ENCODE results near the gene MKRN2OS. TPM values are rescaled to one million over a fixed set of nuclear protein-coding genes. Genes with fewer than 3 reads are reported as not detected.

Gene MKRN2OS
- total RNA-seq, 3 donors from 2014 or later: 1.0 to 3.6 TPM; not detected in 1

DNA sequence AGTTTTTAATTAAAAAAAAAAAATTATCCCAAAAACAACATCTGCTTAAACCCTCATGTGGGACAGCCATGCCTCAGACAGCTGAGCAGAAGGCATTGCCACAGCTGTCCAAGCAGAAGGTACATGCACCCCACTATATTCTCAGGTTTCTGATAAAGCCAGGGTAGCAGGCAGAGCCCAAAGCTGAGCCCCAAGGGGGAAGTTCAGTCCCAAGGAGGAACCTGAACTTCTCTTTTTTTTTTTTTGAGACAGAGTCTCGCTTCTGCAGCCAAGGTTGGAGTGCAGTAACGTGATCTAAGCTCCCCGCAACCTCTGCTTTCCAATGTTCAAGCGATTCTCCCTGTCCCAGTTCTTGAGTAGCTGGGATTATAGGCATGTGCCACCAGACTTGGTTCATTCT lies 44.8 kb upstream of the MKRN2OS start:
- Histone ChIP-seq H3K4me1 (no peaks in the 10 kb centered on the region), H3K27ac (no peak overlapping the region), H3K27me3 (no peaks in the 10 kb centered on the region), H3K4me3 (no peak overlapping the region), H3K36me3 (peaks cover 13% of the 10 kb centered on the region), H3K9me3 (no peaks in the 10 kb centered on the region)
- DNase-seq (ENCODE audit: low spot score in 2 of 2): no peak
- intact Hi-C loops (cut with DNase I; ENCODE audit: low total_unique reads): no loop called here
- TF ChIP-seq POLR2A (IDR thresholded peaks at IDR 0.05) (no peak), POLR2AphosphoS5 (IDR thresholded peaks at IDR 0.05) (no peak)
- TF ChIP-seq, protein P1, sequence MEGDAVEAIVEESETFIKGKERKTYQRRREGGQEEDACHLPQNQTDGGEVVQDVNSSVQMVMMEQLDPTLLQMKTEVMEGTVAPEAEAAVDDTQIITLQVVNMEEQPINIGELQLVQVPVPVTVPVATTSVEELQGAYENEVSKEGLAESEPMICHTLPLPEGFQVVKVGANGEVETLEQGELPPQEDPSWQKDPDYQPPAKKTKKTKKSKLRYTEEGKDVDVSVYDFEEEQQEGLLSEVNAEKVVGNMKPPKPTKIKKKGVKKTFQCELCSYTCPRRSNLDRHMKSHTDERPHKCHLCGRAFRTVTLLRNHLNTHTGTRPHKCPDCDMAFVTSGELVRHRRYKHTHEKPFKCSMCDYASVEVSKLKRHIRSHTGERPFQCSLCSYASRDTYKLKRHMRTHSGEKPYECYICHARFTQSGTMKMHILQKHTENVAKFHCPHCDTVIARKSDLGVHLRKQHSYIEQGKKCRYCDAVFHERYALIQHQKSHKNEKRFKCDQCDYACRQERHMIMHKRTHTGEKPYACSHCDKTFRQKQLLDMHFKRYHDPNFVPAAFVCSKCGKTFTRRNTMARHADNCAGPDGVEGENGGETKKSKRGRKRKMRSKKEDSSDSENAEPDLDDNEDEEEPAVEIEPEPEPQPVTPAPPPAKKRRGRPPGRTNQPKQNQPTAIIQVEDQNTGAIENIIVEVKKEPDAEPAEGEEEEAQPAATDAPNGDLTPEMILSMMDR (IDR thresholded peaks at IDR 0.05): no peak

DNA sequence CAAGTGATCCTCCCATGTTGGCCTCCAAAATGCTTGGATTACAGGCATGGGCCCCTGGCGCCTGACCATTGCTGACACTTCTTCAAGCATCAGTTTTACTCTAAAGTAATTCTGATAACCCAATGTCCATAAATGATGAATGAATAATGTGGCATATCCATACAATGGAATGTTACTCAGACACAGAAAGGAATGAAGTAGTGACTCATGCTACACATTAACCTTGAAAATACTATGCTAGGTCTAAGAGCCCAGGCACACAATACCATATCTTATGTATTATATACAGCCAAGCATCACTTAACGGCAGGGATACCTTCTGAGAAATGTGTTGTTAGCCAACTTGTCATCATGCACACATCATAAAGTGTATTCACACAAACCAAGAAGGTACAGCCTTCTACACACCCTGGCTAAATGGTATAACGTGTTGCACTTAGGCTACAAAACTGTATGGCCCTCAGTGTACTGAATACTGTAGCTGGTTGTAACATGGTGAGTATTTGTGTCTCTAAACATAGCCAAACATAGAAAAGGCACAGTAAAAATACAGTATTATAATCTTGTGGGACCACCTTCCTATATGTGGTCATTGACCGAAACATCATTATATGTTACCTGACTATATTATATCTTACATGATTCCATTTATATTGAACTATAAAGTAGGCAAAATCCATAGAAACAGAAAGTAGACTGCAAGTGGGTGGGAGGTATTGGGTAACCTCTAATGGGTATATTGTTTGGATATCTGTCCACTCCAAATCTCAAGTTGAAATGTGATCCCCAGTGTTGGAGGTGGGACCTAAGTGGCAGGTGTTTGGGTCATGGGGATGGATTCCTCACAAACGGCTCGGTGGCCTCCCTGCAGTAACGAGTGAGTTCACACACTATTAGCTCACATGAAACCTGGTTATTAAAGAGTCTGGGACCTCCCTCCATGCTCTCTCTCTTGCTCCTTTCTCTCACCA lies 43.0 kb upstream of the MKRN2OS start:
- no peak for DNase-seq (ENCODE audit: low spot score in 2 of 2)
- no peak overlapping the region for H3K4me3 ChIP-seq
- H3K36me3 ChIP-seq: peaks cover 24% of the 10 kb centered on the region
- no peak for TF ChIP-seq POLR2A (IDR thresholded peaks at IDR 0.05)
- TF ChIP-seq POLR2AphosphoS5 (IDR thresholded peaks at IDR 0.05): no peak
- TF ChIP-seq, protein P1 (IDR thresholded peaks at IDR 0.05): no peak
- no peak overlapping the region for H3K27ac ChIP-seq
- intact Hi-C loops (cut with DNase I; ENCODE audit: low total_unique reads): loop anchor here (10.0 kb wide), 1 partner anchor 744 kb away; the partner anchor contains the start of gene TAMM41
- H3K27me3 ChIP-seq: no peaks in the 10 kb centered on the region
- no peaks in the 10 kb centered on the region for H3K9me3 ChIP-seq
- no peaks in the 10 kb centered on the region for H3K4me1 ChIP-seq

DNA sequence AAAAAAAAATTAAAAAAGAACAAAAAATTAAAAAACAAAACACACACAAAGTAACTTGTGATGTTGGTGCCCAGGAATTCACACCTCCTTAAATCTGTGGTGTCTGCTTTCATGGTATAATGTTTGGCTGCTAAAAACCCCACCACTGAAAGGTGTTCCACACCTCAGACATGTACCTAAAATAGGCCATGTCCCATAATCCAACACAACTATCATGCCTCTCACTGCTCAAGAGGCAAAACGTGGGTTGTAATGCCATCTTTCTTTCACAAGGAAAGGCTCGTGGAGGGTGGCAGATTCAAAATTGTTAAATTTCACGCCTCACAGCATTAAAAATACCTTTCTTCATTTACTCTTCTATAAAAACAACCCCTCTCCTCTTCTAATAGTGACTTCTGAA lies 41.1 kb upstream of the MKRN2OS start:
- H3K9me3 ChIP-seq: no peaks in the 10 kb centered on the region
- H3K27ac ChIP-seq: no peak overlapping the region
- no peaks in the 10 kb centered on the region for H3K4me1 ChIP-seq
- peaks cover 41% of the 10 kb centered on the region for H3K36me3 ChIP-seq
- H3K27me3 ChIP-seq: no peaks in the 10 kb centered on the region
- H3K4me3 ChIP-seq: no peak overlapping the region
- TF ChIP-seq POLR2A (IDR thresholded peaks at IDR 0.05) (no peak), POLR2AphosphoS5 (IDR thresholded peaks at IDR 0.05) (no peak)
- TF ChIP-seq, protein P1 (IDR thresholded peaks at IDR 0.05): no peak
- DNase-seq (ENCODE audit: low spot score in 2 of 2): no peak
- intact Hi-C loops (cut with DNase I; ENCODE audit: low total_unique reads): loop anchor here (10.0 kb wide), 1 partner anchor 742 kb away; the partner anchor contains the start of gene TAMM41

DNA sequence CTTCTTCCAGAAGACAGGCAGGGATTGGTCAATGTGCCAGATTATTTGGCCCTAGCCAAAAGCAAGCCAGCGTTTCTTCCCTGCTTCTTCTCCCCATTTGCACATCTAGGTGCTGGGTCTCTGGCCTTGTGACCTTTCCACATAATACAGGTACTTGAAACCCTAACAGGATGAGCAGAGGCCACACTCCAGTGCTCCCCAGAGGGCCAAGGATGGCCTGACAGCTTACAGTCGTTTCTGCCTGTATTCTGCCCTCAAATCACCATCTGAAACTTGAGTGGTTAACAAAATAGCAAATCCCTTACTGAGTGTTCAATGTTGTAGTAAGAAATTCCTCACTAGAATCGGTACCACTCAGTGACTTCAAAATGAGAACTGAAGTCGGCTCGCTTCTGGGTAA lies 40.7 kb upstream of the MKRN2OS start:
- H3K36me3 ChIP-seq: peaks cover 45% of the 10 kb centered on the region
- intact Hi-C loops (cut with DNase I; ENCODE audit: low total_unique reads): loop anchor here (10.0 kb wide), 1 partner anchor 741 kb away; the partner anchor contains the start of gene TAMM41
- no peaks in the 10 kb centered on the region for H3K4me1 ChIP-seq
- no peak overlapping the region for H3K27ac ChIP-seq
- H3K4me3 ChIP-seq: no peak overlapping the region
- no peak for DNase-seq (ENCODE audit: low spot score in 2 of 2)
- H3K9me3 ChIP-seq: no peaks in the 10 kb centered on the region
- H3K27me3 ChIP-seq: no peaks in the 10 kb centered on the region
- TF ChIP-seq, protein P1 (IDR thresholded peaks at IDR 0.05): no peak
- TF ChIP-seq POLR2AphosphoS5 (IDR thresholded peaks at IDR 0.05) (no peak), POLR2A (IDR thresholded peaks at IDR 0.05) (no peak)

DNA sequence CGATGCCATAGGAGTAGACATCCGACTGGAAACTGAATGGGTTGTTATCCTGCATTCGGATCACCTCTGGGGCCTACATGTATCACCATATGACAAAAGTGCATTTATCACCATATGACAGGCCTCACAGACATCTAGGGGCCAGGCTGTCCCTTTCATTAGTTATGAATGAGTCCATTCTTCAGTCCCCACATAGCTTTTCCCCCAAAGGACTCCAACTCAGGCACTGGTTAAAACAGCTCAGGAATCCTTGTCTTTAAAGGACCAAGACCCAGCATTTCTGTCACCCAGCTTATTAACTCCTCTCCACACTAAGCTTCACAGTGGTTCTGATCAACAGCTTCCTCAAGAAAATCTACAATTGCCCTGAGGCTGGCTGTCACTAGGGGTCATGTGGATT lies 39.9 kb upstream of the MKRN2OS start:
- H3K4me3 ChIP-seq: no peak overlapping the region
- no peaks in the 10 kb centered on the region for H3K9me3 ChIP-seq
- TF ChIP-seq, protein P1 (IDR thresholded peaks at IDR 0.05): no peak
- TF ChIP-seq POLR2A (IDR thresholded peaks at IDR 0.05) (no peak), POLR2AphosphoS5 (IDR thresholded peaks at IDR 0.05) (no peak)
- H3K4me1 ChIP-seq: no peaks in the 10 kb centered on the region
- intact Hi-C loops (cut with DNase I; ENCODE audit: low total_unique reads): loop anchor here (10.0 kb wide), 1 partner anchor 740 kb away; the partner anchor contains the start of gene TAMM41
- H3K27me3 ChIP-seq: no peaks in the 10 kb centered on the region
- H3K27ac ChIP-seq: no peak overlapping the region
- peaks cover 38% of the 10 kb centered on the region for H3K36me3 ChIP-seq
- DNase-seq (ENCODE audit: low spot score in 2 of 2): no peak

Data from breast epithelium (tissue), 4 donors.